SIG-M5 treated with dmso at 0.1 percent for 504 hours (cell line): ENCODE data around the gene NRIP1.

Source experiments
- DNase-seq: peaks from one replicate; lab custom pipeline; 2025; ENCODE audit not compliant: unreplicated experiment; lab: John Stamatoyannopoulos, UW

The NRIP1 gene

DNA sequence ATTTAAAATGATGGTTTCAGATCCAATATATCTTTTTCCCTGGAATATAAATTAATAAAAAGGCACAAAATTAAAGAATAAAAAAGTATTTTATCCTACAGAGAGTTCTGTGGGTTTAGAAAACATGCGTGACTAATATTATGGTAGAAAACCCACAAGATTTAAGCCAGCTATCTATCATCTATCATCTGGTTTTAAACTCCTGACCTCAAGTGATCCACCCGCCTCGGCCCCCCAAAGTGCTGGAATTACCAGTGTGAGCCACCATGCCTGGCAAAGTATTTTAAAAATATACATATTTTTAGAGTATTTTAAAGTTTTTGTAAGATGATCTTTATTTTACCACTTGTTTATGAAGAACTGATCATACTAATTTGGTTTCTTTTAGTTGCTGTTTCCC, 79.5 kb downstream of the NRIP1 start:
- DNase-seq, result no peak

DNA sequence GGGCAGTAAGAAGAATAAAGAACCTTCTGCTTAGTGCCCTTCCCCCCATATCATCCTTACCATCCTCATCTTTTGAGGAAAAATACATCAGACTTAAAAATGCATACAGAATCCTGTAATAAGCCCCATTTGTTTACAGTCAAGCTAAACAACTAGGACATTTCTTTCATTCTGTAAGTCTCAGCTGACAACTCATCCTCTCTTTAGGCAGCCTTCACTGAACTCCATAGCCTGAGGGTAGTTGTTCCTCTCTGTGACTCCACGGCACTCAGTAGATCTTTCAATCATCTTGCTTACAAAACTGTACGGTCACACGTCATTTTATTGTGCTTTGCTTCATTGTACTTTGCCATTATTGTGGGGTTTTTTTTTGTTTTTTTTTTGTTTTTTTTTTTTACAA, 82.5 kb downstream of the NRIP1 start:
- no peak for DNase-seq

DNA sequence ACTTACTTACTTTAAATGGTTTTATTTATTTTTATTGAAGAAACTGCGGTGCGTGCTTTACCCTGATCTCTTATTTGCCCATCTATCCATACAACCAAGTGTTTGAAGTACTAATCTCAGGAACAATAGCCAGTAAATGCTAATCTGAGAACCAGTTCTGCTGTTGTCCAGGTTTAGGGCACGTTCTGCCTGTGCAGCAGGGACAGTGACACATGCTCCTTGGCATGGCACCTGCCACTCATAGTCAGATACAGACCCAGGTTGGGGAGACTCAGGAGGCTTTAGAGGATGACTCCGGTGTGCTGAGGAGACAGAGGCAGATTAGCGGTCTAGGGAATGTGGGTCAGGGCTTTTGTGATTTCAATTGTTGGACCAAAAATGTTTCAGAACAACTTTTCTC, 83.6 kb downstream of the NRIP1 start:
- DNase-seq, result no peak

- no peak for DNase-seq
These were observed 85.5 kb downstream of the NRIP1 start for GRCh38 chr21:14979264-14979663.

- DNase-seq, result no peak
These were observed 87.0 kb downstream of the NRIP1 start for GRCh38 chr21:14977814-14978213.

DNA sequence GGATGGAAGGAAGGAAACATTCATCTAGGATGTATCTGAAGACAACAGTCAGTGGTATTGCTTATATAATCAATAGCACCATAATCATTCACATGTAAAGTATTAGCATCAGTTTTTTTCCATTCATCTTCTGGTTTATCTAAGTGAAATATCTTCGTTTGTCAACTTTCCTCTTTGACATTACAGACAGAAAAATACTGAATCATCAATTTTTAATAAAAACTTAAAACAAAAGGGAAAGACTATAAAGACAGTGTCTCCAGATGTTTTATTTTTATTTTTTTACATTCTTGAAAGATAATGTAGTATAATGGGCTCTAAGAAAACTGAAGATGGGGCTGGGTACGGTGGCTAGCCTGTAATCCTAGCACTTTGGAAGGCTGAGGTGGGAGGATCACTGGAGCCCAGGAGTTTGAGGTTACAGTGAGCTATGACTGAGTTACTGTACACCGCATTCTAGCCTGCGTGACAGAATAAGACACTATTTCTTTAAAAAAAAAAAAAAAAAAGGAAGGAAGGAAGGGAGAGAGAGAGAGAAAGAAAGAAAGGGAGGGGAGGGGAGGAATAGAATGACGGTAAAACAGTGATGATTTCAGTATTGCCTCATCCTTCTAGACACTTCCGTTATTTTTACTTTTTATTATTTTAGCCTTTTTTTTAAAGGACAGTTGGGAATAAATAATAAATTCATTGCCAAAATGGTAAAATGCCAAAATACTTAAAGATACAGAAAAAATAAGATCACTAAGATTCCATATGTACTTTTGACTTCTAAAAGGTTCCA, 89.5 kb downstream of the NRIP1 start:
- no peak for DNase-seq

GRCh38 chr21:14972678-14973077, 92.1 kb downstream of the NRIP1 start:
- no peak for DNase-seq

DNA sequence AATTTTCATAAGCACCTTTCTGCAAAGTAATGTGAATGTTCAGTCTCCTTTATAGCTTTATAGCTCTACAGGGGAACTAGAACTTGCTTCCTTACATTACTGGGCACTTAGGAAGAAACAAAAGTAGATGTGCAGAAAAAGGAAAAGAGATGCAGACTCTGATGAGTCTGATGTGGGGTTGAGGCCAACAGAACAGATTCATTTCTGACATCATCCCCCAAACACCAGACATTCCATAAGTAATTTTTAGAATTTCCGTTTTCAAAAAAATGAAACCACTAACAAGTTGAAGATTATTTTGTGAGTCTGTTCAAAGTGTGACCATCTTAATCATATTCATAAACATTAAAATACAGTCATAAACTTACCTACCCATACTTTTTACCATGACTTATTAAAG, 96.0 kb downstream of the NRIP1 start:
- DNase-seq, result no peak

- no peak for DNase-seq
These were observed 96.8 kb downstream of the NRIP1 start for GRCh38 chr21:14968029-14968428.

GRCh38 chr21:14964621-14965020, 100.2 kb downstream of the NRIP1 start:
- no peak for DNase-seq

DNA sequence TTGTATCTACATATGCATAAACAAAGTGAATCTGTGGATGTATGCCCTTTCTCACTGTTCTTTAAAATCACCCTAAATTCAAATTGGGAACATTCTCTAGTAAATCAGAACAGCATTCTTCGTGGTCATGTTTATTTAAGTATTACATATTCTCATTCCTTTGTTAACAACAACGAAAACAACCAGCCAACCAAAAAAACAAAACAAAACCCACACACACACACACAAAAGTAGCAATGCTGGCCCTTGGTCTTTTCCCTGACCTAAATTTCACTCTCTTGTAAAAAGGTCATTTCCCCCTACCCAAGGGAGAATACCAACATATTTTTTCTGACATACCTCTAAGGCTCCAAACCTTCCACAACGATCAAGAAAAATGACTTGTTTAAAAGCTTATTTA, 102.6 kb downstream of the NRIP1 start:
- no peak for DNase-seq

DNA sequence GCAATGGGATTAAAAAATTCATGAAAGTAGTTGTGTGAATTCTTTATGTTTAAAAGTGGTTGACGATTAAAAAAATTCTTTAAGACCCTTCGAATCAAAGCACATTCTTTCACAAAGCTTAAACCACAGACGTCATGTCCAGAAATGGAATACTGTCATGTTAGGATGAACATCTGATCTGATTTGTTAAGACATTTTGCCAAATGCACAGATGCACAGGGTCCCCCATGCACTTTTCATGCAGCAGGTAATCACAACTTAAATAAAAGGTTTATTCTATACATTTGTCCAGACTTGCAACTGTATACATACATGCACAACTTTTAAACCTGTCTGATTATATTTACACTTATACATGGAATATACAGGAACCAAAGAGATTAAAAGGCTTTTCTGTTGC, 103.3 kb downstream of the NRIP1 start:
- no peak for DNase-seq

DNA sequence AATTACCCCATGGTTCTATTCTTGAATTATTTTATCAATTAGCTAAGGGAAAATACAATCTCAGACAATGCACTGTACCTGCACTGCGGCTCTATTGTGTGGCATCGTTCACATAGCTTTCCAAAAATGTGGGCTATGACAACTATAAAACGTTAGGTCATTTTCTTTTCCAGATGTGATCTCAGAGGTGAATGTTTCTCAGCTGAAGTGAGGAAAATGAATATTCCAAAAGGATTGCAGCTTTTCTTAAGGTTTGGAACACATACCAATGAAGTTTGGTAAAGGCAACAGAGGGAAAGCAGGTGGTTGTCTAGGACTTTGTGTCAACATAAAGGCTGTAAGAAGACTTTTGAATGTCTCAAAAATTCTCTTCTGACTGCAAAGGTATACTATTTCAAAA, 105.5 kb downstream of the NRIP1 start:
- DNase-seq, result no peak

- no peak for DNase-seq
These were observed 107.0 kb downstream of the NRIP1 start for GRCh38 chr21:14957836-14958235.

DNA sequence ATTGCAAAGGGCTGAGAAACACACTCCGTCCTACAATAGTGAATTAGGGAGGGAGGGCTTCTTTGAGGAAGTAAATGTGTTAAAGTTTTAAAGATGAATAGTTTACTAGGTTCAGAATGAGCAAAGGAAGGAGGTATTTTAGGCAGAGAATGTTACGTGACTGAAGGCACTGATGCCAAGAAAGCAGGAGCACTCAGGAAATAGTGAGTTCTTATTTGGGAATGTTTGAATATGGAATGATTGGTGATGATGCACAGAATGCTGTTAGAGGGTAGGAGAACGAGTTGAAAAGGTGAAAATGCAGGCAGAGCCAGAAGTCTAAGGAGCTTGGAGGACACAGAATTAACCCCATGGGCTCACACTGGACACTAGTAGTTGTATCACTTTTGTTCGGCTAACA, 108.0 kb downstream of the NRIP1 start:
- DNase-seq, result no peak

GRCh38 chr21:14955936-14956520, 108.8 kb downstream of the NRIP1 start:
- no peak for DNase-seq

- DNase-seq, result no peak
These were observed 111.9 kb downstream of the NRIP1 start for GRCh38 chr21:14952916-14953315.

- DNase-seq, result no peak
These were observed 115.2 kb downstream of the NRIP1 start for GRCh38 chr21:14949603-14950002.

DNA sequence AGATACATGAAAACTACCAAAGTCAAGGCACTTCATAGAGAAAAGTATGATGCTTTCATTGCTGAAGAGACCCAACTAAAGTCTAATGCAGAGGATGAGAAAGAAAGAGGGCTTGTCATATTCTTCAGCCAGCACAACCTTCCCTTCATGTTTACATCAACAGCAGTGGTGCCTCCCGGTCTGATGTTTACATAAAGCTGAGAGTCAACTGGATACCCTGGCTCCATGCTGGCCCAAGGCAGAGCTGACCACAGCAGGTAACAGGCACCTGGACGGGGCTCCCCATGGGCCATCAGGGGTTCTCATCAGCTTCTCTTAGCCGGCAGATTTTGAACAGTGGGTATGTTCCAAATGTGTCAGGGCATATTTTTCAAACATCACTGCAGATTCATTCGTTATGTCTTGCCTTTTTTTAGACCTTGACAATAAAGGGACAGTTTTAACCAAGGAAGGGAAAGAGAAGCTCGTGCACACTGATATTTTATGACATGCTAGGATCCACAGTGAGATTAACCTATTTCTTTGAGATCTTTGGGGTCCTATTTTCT, 117.1 kb downstream of the NRIP1 start:
- no peak for DNase-seq

DNA sequence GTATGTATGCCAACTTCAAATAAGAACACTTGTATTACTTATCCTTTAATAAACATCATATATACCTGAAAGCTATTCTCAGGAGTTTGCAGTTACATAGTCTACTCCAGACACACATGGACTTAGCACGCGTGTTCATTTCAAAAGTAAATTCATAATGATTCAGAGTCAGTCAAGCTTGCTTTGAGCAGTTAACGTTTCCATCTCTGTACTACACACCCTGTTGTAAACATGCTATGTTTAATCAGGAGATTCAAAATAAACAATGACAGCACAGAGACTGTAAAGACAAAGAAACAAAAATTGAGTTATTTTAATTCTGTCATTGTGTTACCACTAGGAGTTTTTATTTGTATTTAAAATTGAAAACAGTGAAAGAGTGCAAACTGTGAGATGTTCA, 119.6 kb downstream of the NRIP1 start:
- no peak for DNase-seq

DNA sequence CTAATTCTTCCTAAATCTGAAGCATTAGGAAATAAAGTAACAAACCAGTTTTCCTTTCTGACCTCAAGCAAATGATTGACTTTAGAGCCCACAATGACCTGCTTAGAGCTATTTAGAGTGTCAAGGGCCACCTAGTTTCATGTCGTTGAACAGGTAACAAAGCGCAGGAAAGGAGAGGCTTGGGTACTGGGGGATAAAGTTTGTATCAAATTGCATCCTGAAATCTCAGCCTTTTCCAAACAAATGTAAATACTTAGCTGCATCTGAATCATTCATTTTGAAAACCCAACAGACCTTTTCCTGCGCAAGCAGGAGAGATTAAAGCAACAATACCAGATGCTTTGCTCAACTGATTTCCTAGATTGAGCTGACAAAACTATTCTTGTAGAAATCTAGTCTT, 121.2 kb downstream of the NRIP1 start:
- DNase-seq, result no peak

DNA sequence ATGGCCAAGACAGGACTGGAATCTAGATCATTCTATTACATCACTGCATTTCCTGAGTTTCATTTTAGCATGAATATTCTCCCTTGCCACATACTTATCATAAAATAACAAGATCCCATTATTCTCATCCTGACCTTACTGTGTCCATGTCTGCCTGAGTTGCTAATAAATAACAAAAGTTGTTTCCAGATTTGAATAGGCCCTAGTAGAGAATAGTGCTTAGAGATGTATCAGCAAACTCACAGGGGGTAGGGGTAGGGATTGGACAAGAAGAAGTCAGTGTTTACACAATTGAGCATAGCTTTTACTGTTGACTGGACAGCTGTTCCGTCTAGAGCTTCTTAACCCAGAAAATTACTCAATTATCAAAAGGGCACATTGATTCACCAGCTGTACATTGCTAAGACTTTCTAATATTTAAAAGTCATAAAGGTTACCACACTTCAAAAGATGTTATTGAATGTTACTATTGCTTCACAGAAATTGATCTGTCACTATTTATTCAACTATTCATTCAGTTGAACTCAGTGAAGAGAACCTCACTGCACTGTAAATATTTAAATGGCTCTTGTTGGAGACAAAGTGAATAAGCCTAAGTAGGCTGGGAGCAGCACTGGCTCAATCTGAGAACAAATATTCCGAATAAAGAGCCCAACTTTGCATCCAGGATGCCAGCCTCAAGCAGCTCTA, 121.9 kb downstream of the NRIP1 start:
- no peak for DNase-seq
